Common myeloid progenitor, CD34-positive (primary cell): ENCODE data around the gene UBE3A. TPM values are rescaled to one million over a fixed set of nuclear protein-coding genes. Genes with fewer than 3 reads are reported as not detected.

Experiments used
- CTCF ChIA-PET: fragments of 350-600 bp; sonication (Branson Sonifier 250); formaldehyde crosslinking; loops from one replicate; lab custom pipeline; 2021; ENCODE audit warnings: antibody characterized with exemption; lab: Charles Lee
- POLR2A ChIA-PET: fragments of 350-600 bp; sonication (Branson Sonifier 250); formaldehyde crosslinking; loops from one replicate; lab custom pipeline; 2021; ENCODE audit warnings: antibody characterized with exemption; lab: Charles Lee
- DNase-seq, 3 donors: peaks; one replicate each; pipeline versions ENCODE4 v3.0.0 to v3.0.0-alpha.2; 2013
- H3K27ac ChIP-seq, 2 experiments: 1 replicate in 1 of 2; 2 replicates in 1 of 2; pipeline ENCODE4 v1.7.0; 2013; ENCODE audit warnings: inconsistent platforms in 2 of 2, low read length in 2 of 2, mild to moderate bottlenecking in 2 of 2, low read depth in 1 of 2, moderate library complexity in 1 of 2; ENCODE audit not compliant: severe bottlenecking in 2 of 2, insufficient read depth in 1 of 2, poor library complexity in 1 of 2
- H3K27me3 ChIP-seq, 5 experiments: replicated peaks in 2 of 5; 1 replicate in 3 of 5; 2 replicates in 2 of 5; pipeline versions ENCODE4 v1.6.1 to v1.7.0; 2013; ENCODE audit warnings: low read length in 4 of 5, mild to moderate bottlenecking in 2 of 5, moderate library complexity in 2 of 5, inconsistent platforms in 1 of 5; ENCODE audit not compliant: insufficient read depth in 5 of 5, control insufficient read depth in 4 of 5
- H3K36me3 ChIP-seq, 4 experiments: 1 replicate in 2 of 4; 2 replicates in 2 of 4; pipeline versions ENCODE4 v1.6.1 to v1.7.0; 2013; ENCODE audit warnings: low read length in 3 of 4, control low read depth in 1 of 4, mild to moderate bottlenecking in 1 of 4; ENCODE audit not compliant: control insufficient read depth in 4 of 4, insufficient read depth in 4 of 4
- H3K4me1 ChIP-seq, 4 experiments: 1 replicate in 3 of 4; 2 replicates in 1 of 4; pipeline versions ENCODE4 v1.6.1 to v1.7.1; 2013; ENCODE audit warnings: low read length in 3 of 4, mild to moderate bottlenecking in 3 of 4, control low read depth in 1 of 4, inconsistent platforms in 1 of 4, moderate library complexity in 1 of 4; ENCODE audit not compliant: control insufficient read depth in 4 of 4, insufficient read depth in 4 of 4; ENCODE audit errors: control extremely low read depth in 1 of 4
- H3K4me3 ChIP-seq, 7 experiments: 1 replicate in 4 of 7; 2 replicates in 3 of 7; pipeline versions ENCODE4 v1.5.1 to v1.7.0; 2013; ENCODE audit warnings: mild to moderate bottlenecking in 7 of 7, low read length in 6 of 7, moderate library complexity in 6 of 7, inconsistent platforms in 2 of 7, low read depth in 2 of 7, control low read depth in 1 of 7; ENCODE audit not compliant: insufficient read depth in 4 of 7, control insufficient read depth in 1 of 7; ENCODE audit errors: extremely low read depth in 1 of 7
- H3K9me3 ChIP-seq, 5 experiments: 1 replicate in 4 of 5; 2 replicates in 1 of 5; pipeline versions ENCODE4 v1.6.1 to v1.7.1; 2013; ENCODE audit warnings: low read length in 4 of 5, mild to moderate bottlenecking in 2 of 5, inconsistent platforms in 1 of 5, low read depth in 1 of 5, moderate library complexity in 1 of 5; ENCODE audit not compliant: control insufficient read depth in 4 of 5, insufficient read depth in 2 of 5; ENCODE audit errors: control extremely low read depth in 1 of 5
- WGBS: methylation state at CpG from one replicate; pipeline ENCODE4 v1.1.5; 2013; ENCODE audit not compliant: insufficient coverage; 5-methylcytosine and 5-hydroxymethylcytosine counted together
- polyA plus RNA-seq: library from polyadenylated mRNA; unstranded; fragments of 120-200 nt; gene quantifications from one replicate; pipeline ENCODE4 v1.2.1, GENCODE V29; 2013

UBE3A gene
- polyA plus RNA-seq: 45.4 TPM

GRCh38 chr15:25438601-25439368 is at the start of gene UBE3A:
Gene UBE3A (minus strand): TSS chr15:25439024. CDS start chr15:25409107, 29,917 bp downstream.
- peak; percentile 92 to 96 (median 96) for DNase-seq
- peak within 1 kb of the TSS; percentile 75 to 95 (median 83) for H3K4me3 ChIP-seq
- H3K9me3 ChIP-seq: peaks cover 0 to 4% (median 0%) of the 10 kb centered on the region in 5 experiments
- H3K27me3 ChIP-seq: no peaks in the 10 kb centered on the region
- ChIA-PET POLR2A (interaction anchor here (1.0 kb wide), 1 partner anchor 47 kb away, joined by 5 read pairs; no protein-coding TSS in a partner anchor), CTCF (interaction anchor here (1.2 kb wide), 1 partner anchor 13 kb away, joined by 4 read pairs; no protein-coding TSS in a partner anchor)
- peaks cover 8 to 22% (median 17%) of the 10 kb centered on the region in 4 experiments for H3K4me1 ChIP-seq
- under 1% methylated on average over 41 of the region's 97 CpGs for WGBS
- H3K27ac ChIP-seq: peak within 1 kb of the TSS; percentile 95 to 97
- H3K36me3 ChIP-seq: peaks cover 2 to 7% (median 4%) of the 10 kb centered on the region in 4 experiments

DNA sequence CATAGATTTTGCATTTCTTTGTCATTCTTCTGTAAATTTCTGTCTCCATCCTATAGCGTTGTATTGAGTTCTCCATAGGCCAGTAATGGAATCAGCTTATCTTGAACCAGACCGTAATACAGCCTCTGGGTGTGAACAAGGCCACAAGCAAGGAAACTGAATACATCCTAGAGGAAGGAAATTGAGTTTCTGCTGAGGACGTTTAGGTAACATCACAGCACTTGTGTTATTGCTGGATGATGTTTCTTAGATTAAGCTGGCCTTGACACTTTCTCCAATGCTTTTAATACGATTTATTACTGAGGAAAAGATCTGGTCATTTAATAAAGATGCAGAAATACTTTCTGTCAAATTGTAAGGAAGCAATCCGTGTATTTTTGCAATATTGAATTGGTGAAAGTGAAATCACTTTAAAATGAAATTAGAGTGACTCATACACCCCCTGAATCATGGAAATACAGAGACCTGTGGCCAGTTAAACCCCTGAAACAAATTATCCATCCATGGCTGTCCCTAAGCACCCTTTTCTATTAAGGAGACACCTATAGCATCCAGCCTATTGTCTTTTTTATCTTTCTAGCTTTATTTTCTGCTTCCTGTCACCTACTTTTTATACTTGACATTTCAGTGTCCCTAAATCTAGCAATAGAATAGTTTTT is 48.5 kb upstream of the UBE3A start:
- Histone ChIP-seq H3K4me1 (no peaks in the 10 kb centered on the region), H3K27me3 (no peaks in the 10 kb centered on the region), H3K9me3 (peaks cover 0 to 19% (median 8%) of the 10 kb centered on the region in 5 experiments), H3K36me3 (no peaks in the 10 kb centered on the region), H3K27ac (no peak overlapping the region), H3K4me3 (no peak overlapping the region)
- 53% methylated on average over 4 of the region's 5 CpGs for WGBS
- ChIA-PET POLR2A (no interaction called here), CTCF (interaction anchor here (1.0 kb wide), 1 partner anchor 18 kb away, joined by 3 read pairs; no protein-coding TSS in a partner anchor)
- DNase-seq: no peak

DNA sequence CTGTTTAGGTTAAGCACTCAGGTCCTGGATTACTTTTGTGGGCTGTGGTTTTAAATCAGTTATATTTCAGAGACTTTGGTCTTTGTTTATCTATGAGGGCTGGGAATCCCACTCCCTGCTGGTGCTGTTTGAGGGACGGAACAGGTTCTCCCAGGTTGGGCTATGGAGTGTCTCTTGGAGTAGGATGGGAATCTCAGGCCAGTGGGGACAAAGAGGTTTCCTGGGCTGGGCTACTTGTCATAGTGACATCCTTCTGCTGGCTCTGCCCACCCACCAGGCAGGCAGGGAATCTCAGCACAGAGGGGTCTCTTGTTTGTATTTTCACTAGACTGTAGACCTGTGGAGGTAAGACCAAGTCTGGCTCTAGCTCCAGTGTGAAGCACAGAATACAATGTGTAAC is 47.2 kb upstream of the UBE3A start:
- no peak for DNase-seq
- WGBS: no CpG with 5 or more reads among the region's 1 CpG
- Histone ChIP-seq H3K4me3 (no peak overlapping the region), H3K4me1 (peaks cover 0 to 4% (median 2%) of the 10 kb centered on the region in 4 experiments), H3K27ac (no peak overlapping the region), H3K27me3 (no peaks in the 10 kb centered on the region), H3K36me3 (no peaks in the 10 kb centered on the region), H3K9me3 (peaks cover 0 to 15% (median 3%) of the 10 kb centered on the region in 5 experiments)
- CTCF ChIA-PET: no interaction called here
- POLR2A ChIA-PET: no interaction called here

GRCh38 chr15:25481208-25481859 is 42.5 kb upstream of the UBE3A start:
- 49% methylated on average over 7 of the region's 14 CpGs for WGBS
- Histone ChIP-seq H3K4me3 (peak overlapping the region in 2 of 7 experiments; percentile 19 to 31), H3K27me3 (no peaks in the 10 kb centered on the region), H3K36me3 (no peaks in the 10 kb centered on the region), H3K27ac (no peak overlapping the region), H3K4me1 (peaks cover 0 to 4% (median 3%) of the 10 kb centered on the region in 4 experiments), H3K9me3 (peaks cover 0 to 4% (median 0%) of the 10 kb centered on the region in 5 experiments)
- peak in 1 of 3 donors; percentile 1 for DNase-seq
- CTCF ChIA-PET: interaction anchor here (0.9 kb wide), 1 partner anchor 21 kb away, joined by 3 read pairs; no protein-coding TSS in a partner anchor
- POLR2A ChIA-PET: no interaction called here

DNA sequence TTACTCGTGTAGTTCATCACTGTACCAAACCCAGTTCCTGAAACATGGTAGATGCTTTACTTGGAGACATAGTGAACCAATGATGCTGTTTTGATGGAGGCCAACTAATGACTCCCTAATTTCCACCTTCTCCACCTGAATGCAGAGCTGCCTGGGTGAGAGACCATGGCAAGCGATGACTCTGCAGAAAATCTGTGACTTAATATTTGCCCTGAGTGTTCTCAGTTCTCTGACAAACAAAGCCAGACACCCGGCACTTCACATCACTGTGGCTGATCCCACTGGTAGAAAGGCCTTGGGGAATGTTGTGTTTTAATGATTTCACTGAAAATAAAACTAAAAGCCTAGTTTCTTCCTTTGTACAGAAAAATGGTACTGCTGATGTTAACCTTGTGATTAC is 39.5 kb upstream of the UBE3A start:
- CTCF ChIA-PET: interaction anchor here (1.0 kb wide), 1 partner anchor 24 kb away, joined by 3 read pairs; no protein-coding TSS in a partner anchor
- no peak for DNase-seq
- H3K4me1 ChIP-seq: peaks cover 0 to 4% (median 3%) of the 10 kb centered on the region in 4 experiments
- no peaks in the 10 kb centered on the region for H3K27me3 ChIP-seq
- H3K9me3 ChIP-seq: peaks cover 0 to 2% (median 0%) of the 10 kb centered on the region in 5 experiments
- no peaks in the 10 kb centered on the region for H3K36me3 ChIP-seq
- POLR2A ChIA-PET: no interaction called here
- no peak overlapping the region for H3K4me3 ChIP-seq
- WGBS: 88% methylated on average over 1 of the region's 3 CpGs
- no peak overlapping the region for H3K27ac ChIP-seq

- no peak overlapping the region for H3K4me3 ChIP-seq
- H3K27me3 ChIP-seq: no peaks in the 10 kb centered on the region
- H3K27ac ChIP-seq: no peak overlapping the region
- 98% methylated on average over 4 of the region's 5 CpGs for WGBS
- no peaks in the 10 kb centered on the region for H3K36me3 ChIP-seq
- DNase-seq: no peak
- H3K4me1 ChIP-seq: peaks cover 0 to 4% (median 3%) of the 10 kb centered on the region in 4 experiments
- ChIA-PET CTCF (interaction anchor here (1.0 kb wide), 1 partner anchor 24 kb away, joined by 3 read pairs; no protein-coding TSS in a partner anchor), POLR2A (no interaction called here)
- H3K9me3 ChIP-seq: peaks cover 0 to 2% (median 0%) of the 10 kb centered on the region in 5 experiments
These were observed 39.0 kb upstream of the UBE3A start for GRCh38 chr15:25477816-25478215.
